Stimulated activated CD8-positive, alpha-beta memory T cell treated with anti-CD3 and anti-CD28 coated beads, Interleukin-4, amount 100 ng/mL, for 24 hours (primary cell): ENCODE data around the gene NRDE2.

Source experiments
- DNase-seq: peaks from one replicate; pipeline ENCODE4 v3.0.0-alpha.2; 2020; ENCODE audit warnings: low read depth

Gene NRDE2

GRCh38 chr14:90295870-90296516 is 35.7 kb downstream of the NRDE2 start:
- DNase-seq: no peak

GRCh38 chr14:90294872-90295271 is 36.9 kb downstream of the NRDE2 start:
- DNase-seq: no peak

- no peak for DNase-seq
Measured at GRCh38 chr14:90293766-90294730, 37.7 kb downstream of the NRDE2 start.

DNA sequence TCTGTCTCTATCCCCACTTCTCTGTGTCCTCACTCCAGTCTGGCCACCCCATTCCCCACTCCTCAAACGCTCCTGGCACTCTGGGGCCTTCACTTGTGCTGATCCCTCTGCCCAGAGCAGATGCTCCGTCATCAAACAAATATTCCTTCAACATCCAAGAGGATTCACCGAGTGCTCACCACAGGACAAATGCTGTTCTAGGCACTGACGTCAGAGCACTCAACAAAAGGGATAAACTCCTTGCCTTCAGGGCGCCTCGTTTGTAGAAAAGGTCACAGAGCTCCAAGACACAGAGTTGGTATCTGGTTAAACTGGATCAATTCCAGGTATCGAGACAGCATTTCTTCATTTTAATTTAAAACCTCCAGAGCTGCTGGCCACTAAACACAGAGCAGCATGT is 40.0 kb downstream of the NRDE2 start:
- no peak for DNase-seq

GRCh38 chr14:90290337-90291011 is 41.3 kb downstream of the NRDE2 start:
- DNase-seq: no peak

GRCh38 chr14:90288651-90289355 is 42.9 kb downstream of the NRDE2 start:
- no peak for DNase-seq

DNA sequence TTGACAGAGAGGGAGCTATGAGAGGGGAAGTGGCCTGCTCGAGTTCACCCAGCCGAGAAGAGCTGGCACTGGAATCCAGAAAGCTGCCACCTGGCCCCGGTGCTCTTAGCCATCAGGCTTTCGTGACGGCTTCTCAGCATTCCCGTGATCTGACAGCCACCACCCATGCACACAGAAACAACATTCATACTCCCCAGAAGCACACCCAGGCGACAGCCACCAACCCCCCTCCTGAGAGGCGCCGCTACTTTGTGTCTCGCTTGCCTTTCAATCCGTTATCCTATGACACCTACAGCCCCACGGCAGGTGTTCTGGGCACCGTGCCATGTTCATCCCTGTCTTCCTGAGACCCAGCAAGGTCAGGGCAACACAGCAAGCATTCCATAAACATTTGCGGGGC is 44.0 kb downstream of the NRDE2 start:
- no peak for DNase-seq

GRCh38 chr14:90281756-90282155 is 50.0 kb downstream of the NRDE2 start:
- DNase-seq: no peak

DNA sequence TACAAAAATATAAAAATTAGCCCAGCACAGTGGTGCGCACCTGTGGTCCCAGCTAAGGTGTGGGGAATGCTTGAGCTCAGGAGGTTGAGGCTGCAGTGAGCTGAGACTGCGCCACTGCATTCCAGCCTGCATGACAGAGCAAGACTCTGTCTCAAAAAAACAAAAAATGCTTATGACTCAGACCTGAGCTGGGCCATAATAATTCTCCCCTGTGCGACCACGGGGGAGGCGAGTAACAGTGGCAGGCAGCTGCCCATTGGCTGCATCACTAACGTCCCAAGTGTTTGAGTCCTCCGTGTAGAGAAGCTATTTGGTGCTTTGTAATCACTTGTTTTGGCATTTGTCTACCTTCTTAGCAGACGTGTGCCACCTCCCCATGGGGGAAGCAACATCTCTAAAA is 50.5 kb downstream of the NRDE2 start:
- DNase-seq: no peak

DNA sequence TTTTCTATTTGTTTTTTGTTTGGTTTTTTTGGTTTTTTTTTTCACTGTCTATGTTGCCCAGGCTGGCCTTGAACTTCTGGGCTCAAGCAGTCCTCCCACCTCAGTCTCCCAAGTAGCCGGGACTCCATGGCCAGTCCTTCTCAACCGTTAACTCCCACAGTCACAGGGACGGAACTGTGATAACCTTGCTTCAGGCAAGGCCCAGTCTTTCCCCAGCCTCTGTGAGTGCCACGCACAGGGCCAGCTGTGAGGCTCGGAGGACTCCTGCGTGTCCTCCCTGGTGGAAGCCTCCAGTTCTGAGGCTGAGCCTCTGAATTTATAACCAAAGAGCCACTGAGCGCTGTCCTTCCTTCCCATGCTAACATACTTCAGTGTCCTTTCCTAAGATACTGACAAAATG is 51.6 kb downstream of the NRDE2 start:
- no peak for DNase-seq

DNA sequence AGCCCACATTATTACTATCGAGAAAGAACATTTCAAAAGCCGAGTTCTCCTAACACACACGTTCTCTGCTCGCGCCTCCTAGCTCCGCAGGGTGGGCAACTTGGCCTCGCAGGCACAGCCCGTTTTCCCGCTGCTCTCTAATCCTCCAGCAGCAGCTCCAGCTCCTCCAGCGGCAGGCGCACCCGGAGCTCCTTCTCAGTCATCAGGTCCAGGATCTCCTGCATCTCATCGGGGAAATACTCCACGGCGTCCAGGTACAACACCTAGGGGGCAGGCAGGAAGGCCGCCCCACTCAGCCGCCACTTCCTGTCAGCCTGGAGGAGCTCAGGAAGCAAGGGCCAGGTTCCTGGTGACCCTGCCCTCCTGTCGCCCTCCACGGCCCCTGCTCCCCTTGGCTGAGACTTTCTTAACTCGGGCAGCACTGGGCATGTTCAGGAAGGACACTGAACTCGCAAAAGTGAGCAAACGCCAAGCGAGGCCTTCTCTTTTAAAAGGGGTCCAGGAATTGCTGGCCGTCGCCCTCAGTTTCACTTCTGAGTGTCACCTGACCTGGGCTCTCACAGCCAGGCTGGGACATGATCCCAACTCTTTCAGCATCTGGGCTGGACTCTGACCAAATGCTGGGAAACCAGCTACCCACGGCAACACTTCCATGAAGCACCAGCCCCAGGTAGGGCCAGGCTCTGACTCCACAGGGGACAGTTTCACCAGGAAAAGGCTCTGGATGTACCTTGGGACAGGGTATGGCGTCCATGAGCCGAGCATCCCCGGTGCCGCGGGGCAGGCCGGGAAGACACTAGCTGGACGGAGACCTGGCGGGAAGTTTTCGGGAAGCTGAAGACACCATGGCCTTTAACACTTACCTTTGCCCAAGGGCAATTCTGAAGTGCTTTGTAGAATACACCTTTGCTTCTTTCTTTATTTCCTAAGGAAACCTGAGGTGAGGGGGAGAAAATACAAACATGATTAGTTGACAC is 53.3 kb downstream of the NRDE2 start:
- no peak for DNase-seq

GRCh38 chr14:90277581-90278198 is 54.1 kb downstream of the NRDE2 start:
- DNase-seq: no peak

- DNase-seq: no peak
Measured at GRCh38 chr14:90276646-90277367, 54.9 kb downstream of the NRDE2 start.

DNA sequence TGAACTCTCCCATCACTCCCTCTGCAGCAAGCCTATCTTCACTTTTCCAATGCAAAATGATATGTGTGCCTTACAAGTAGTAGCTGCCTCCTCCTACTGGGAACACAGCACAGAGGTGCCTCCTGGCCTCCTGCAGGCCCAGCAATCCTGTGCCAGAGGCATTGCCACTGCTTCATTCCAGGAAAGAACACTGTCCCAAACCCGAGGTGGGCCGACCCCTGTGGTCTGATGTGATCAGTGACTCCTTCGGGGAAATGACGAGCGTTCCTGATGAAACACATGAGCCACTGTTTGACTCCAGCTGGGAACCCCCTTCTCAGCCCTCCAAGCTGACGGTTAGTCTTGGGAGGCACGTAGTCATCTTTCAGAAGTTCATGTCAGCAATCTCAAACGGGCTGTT is 55.9 kb downstream of the NRDE2 start:
- no peak for DNase-seq

DNA sequence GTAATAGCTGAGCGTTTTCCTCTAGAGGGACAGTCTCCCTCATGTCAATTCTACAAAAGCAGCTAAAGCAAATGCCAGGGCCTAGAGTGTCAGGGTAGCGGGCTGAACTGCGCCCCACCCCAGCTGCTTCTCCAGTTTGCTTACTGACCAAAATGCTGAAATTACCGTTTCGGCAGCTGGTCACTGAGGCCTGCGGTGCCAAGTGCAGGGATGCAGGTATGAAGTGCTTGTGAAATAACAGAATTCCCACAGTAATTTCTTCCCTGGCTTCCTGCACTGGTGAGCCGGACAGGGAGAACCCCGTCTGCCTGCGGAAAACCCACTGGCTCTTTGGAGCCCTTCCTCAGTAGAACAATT is 56.3 kb downstream of the NRDE2 start:
- no peak for DNase-seq

DNA sequence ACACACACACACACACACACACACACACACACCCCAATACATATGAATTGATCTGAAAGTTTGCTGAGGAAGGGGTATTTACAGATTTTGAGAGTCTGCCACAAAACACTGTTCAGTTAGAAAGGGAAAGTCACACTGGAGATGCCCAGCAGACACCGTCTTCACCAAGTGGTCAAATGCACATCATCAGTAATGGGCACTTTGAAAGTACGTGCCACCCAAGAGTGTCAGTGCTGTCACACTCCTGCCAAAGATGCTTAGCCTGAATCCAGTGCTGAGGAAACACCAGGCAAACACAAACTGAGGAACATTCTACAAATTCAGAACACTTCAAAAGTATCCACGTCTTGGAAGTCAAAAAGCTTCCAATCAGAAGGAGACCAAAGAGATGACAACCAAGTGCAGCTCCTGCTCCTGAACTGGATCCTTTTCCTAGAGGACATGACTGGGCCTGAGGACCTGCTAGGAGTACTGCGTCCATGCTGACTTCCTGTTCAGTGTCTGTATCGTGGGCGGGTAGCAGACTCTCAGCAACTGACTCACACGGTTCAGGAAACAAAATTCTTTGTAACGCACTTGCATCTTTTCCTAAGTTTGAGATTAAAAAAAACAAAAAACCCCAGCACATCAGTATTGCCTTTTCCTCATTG is 56.8 kb downstream of the NRDE2 start:
- no peak for DNase-seq

GRCh38 chr14:90274019-90274418 is 57.7 kb downstream of the NRDE2 start:
- DNase-seq: no peak

- DNase-seq: no peak
Measured at GRCh38 chr14:90273532-90273931, 58.2 kb downstream of the NRDE2 start.

DNA sequence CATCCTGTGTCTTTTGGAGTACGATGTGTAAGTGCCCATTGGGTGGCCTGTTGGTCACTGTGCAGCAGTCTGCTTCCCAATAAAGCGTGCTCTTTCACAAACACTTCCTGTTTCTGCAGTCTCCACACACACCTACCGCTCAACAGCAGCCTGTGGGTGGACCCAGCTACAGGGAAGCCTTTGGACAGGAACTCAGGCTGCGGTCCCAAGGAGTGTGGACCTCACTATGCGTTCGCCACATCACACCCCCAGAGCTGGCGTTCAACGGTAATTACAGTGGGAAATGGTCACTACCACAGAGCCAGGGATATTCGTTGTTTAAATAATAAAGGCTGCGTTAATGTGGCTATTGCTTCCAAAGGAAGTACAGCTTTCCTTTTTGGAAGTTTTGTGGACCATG is 59.2 kb downstream of the NRDE2 start:
- DNase-seq: no peak
